Liver (tissue), 9 donors: ENCODE data around the gene AP2A2. TPM values are rescaled to one million over a fixed set of nuclear protein-coding genes. Genes with fewer than 3 reads are reported as not detected.

Experiments used
- DNase-seq: peaks from one replicate; pipeline ENCODE4 v3.0.0-alpha.2; 2017; ENCODE audit warnings: low spot score
- H3K27ac ChIP-seq, 2 donors: one replicate each; pipeline ENCODE4 v1.7.0; 2013; ENCODE audit warnings: inconsistent platforms in 2 of 2, low read length in 2 of 2, control low read depth in 1 of 2, low read depth in 1 of 2, mild to moderate bottlenecking in 1 of 2
- H3K27me3 ChIP-seq, 4 donors: one replicate each; pipeline versions ENCODE4 v1.6.1 to v1.7.0; 2013; ENCODE audit warnings: low read length in 3 of 4, inconsistent platforms in 1 of 4, mild to moderate bottlenecking in 1 of 4, moderate library complexity in 1 of 4; ENCODE audit not compliant: control insufficient read depth in 4 of 4, insufficient read depth in 4 of 4
- H3K36me3 ChIP-seq, 4 donors: one replicate each; pipeline versions ENCODE4 v1.6.1 to v1.7.0; 2013; ENCODE audit warnings: low read length in 3 of 4, mild to moderate bottlenecking in 3 of 4, low read depth in 1 of 4, moderate library complexity in 1 of 4; ENCODE audit not compliant: control insufficient read depth in 4 of 4, insufficient read depth in 3 of 4
- H3K4me1 ChIP-seq, 4 donors: one replicate each; pipeline versions ENCODE4 v1.6.1 to v1.7.0; 2013; ENCODE audit warnings: low read length in 3 of 4, mild to moderate bottlenecking in 3 of 4, moderate library complexity in 1 of 4; ENCODE audit not compliant: control insufficient read depth in 4 of 4, insufficient read depth in 4 of 4
- H3K4me3 ChIP-seq, 3 donors: one replicate each; pipeline versions ENCODE4 v1.6.1 to v1.7.0; 2013; ENCODE audit warnings: low read length in 3 of 3, control low read depth in 1 of 3, low read depth in 1 of 3, mild to moderate bottlenecking in 1 of 3
- H3K9ac ChIP-seq, 2 donors: one replicate each; pipeline ENCODE4 v1.7.0; 2013; ENCODE audit warnings: low read length in 2 of 2, mild to moderate bottlenecking in 2 of 2, moderate library complexity in 2 of 2, control low read depth in 1 of 2, low read depth in 1 of 2
- H3K9me3 ChIP-seq, 4 donors: one replicate each; pipeline versions ENCODE4 v1.6.1 to v1.7.0; 2013; ENCODE audit warnings: low read length in 3 of 4; ENCODE audit not compliant: control insufficient read depth in 4 of 4
- EGR1 ChIP-seq, 2 donors: IDR thresholded peaks; 2 replicates each; pipeline ENCODE4 v1.6.1; 2016 to 2018; ENCODE audit warnings: antibody characterized with exemption in 2 of 2, low read depth in 2 of 2
- FOXA1 ChIP-seq: IDR thresholded peaks from 2 replicates; pipeline ENCODE4 v1.6.1; 2016; ENCODE audit warnings: antibody characterized with exemption
- FOXA2 ChIP-seq: IDR thresholded peaks from 2 replicates; pipeline ENCODE4 v1.6.1; 2016; ENCODE audit warnings: antibody characterized with exemption
- GABPA ChIP-seq, 2 donors: IDR thresholded peaks in 1 of 2; conservative IDR thresholded peaks in 1 of 2; 2 replicates each; pipeline ENCODE4 v1.6.1; 2016; ENCODE audit warnings: antibody characterized with exemption in 2 of 2, mild to moderate bottlenecking in 1 of 2, moderate library complexity in 1 of 2
- HNF4A ChIP-seq, 2 donors: conservative IDR thresholded peaks; 2 replicates each; pipeline ENCODE4 v1.6.1; 2016; ENCODE audit warnings: antibody characterized with exemption in 2 of 2, mild to moderate bottlenecking in 2 of 2
- HNF4G ChIP-seq: IDR thresholded peaks from 2 replicates; pipeline ENCODE4 v1.6.1; 2016; ENCODE audit warnings: antibody characterized with exemption
- JUND ChIP-seq, 2 donors: IDR thresholded peaks; 2 replicates each; pipeline ENCODE4 v1.6.1; 2016; ENCODE audit warnings: antibody characterized with exemption in 2 of 2
- NR2F2 ChIP-seq: IDR thresholded peaks from 2 replicates; pipeline ENCODE4 v1.6.1; 2016; ENCODE audit warnings: antibody characterized with exemption
- RAD21 ChIP-seq, 2 donors: IDR thresholded peaks; 2 replicates each; pipeline ENCODE4 v1.6.1; 2016; ENCODE audit warnings: antibody characterized with exemption in 2 of 2, mild to moderate bottlenecking in 2 of 2
- RXRA ChIP-seq, 2 donors: IDR thresholded peaks; 2 replicates each; pipeline ENCODE4 v1.6.1; 2017 to 2018; ENCODE audit warnings: antibody characterized with exemption in 2 of 2, mild to moderate bottlenecking in 1 of 2
- SP1 ChIP-seq: IDR thresholded peaks from 2 replicates; pipeline ENCODE4 v1.6.1; 2018; ENCODE audit warnings: antibody characterized with exemption, mild to moderate bottlenecking
- TAF1 ChIP-seq: conservative IDR thresholded peaks from 2 replicates; pipeline ENCODE4 v1.6.1; 2016; ENCODE audit warnings: antibody characterized with exemption, mild to moderate bottlenecking
- YY1 ChIP-seq: IDR thresholded peaks from 2 replicates; pipeline ENCODE4 v1.6.1; 2016; ENCODE audit warnings: antibody characterized with exemption, mild to moderate bottlenecking
- WGBS: extraction: QIAGEN DNeasy Blood & Tissue Kit; methylation state at CpG from one replicate; pipeline ENCODE4 v1.1.7; 2013; 5-methylcytosine and 5-hydroxymethylcytosine counted together
- polyA plus RNA-seq, 2 donors: library from polyadenylated mRNA; stranded (reverse) in 1 of 2; unstranded in 1 of 2; fragments of 200-250 nt in 1 of 2; fragments of >200 nt in 1 of 2; fragmentation: Nextera tagmentation in 1 of 2; extraction: Ambion mirVana in 1 of 2; gene quantifications; one replicate each; pipeline versions ENCODE4 v1.2.1 to v1.2.3, GENCODE V29; 2013 to 2015
- total RNA-seq, 2 donors: library from RNA; depleted of rRNA; stranded (reverse); fragments of >200 nt; gene quantifications; one replicate each; pipeline ENCODE4 v1.2.3, GENCODE V29; 2014
- TF ChIP-seq, protein P1 (sequence below): IDR thresholded peaks from 2 replicates; pipeline ENCODE4 v1.6.1; 2016; ENCODE audit warnings: antibody characterized with exemption
- TF ChIP-seq, protein P2 (sequence below): IDR thresholded peaks from 2 replicates; pipeline ENCODE4 v1.6.1; 2016; ENCODE audit warnings: antibody characterized with exemption
- TF ChIP-seq, protein P3 (sequence below): IDR thresholded peaks from 2 replicates; pipeline ENCODE4 v1.6.1; 2016; ENCODE audit warnings: antibody characterized with exemption
- TF ChIP-seq, protein P4 (sequence below): IDR thresholded peaks from 2 replicates; pipeline ENCODE4 v1.6.1; 2016; ENCODE audit warnings: antibody characterized with exemption, mild to moderate bottlenecking
- TF ChIP-seq, protein P5 (sequence below): fragments of 150-350 bp; IDR thresholded peaks from 2 replicates; pipeline ENCODE4 v1.5.1; 2017; ENCODE audit warnings: improper control_type of control experiment, low read depth, low read length; ENCODE audit not compliant: missing input control
- donor health status: healthy.
- donor health status: healthy.
- donor health status: healthy.
- donor health status: healthy.
- donor health status: healthy.

AP2A2 gene
- total and polyA plus RNA-seq, 4 donors = 20.5 to 39.7 (median 23.8) TPM

DNA sequence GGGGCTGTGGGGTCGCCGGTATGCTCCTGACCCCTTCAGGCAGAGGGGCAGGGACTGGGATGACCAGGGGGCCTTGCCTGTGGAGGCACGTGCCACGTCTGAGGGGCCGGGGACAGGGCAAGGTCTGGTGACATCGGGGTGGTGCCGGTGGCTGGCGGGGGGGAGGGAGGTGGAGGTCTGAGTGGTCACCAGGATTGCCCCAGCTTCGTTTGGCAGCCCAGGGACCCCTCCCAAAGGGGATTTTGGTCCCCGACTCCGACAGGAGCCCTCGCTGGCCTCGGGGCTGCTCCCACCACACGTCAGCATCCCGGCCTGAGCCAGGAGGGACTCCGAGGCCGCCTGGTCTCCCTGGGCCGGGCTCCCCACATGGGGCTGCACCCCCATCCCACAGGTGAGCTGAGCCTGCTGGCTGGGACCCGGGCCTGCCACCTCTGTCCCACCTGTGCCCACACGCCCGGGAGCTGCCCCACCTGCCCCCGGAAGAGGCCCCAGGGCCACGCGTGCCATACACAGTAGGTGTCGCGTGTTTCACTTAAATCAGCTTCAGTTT lies 111.9 kb downstream of the AP2A2 start:
- DNase-seq = no peak
- Histone ChIP-seq H3K36me3 (no peaks in the 10 kb centered on the region), H3K9me3 (no peaks in the 10 kb centered on the region), H3K27me3 (peaks cover 0 to 4% (median 0%) of the 10 kb centered on the region in 4 donors), H3K27ac (no peak overlapping the region), H3K4me3 (no peak overlapping the region), H3K4me1 (peaks cover 0 to 5% (median 0%) of the 10 kb centered on the region in 4 donors), H3K9ac (no peak overlapping the region)
- no peak for TF ChIP-seq FOXA1
- TF ChIP-seq SP1 = no peak
- TF ChIP-seq RXRA (IDR thresholded peaks at IDR 0.05) = no peak
- TF ChIP-seq, protein P1, sequence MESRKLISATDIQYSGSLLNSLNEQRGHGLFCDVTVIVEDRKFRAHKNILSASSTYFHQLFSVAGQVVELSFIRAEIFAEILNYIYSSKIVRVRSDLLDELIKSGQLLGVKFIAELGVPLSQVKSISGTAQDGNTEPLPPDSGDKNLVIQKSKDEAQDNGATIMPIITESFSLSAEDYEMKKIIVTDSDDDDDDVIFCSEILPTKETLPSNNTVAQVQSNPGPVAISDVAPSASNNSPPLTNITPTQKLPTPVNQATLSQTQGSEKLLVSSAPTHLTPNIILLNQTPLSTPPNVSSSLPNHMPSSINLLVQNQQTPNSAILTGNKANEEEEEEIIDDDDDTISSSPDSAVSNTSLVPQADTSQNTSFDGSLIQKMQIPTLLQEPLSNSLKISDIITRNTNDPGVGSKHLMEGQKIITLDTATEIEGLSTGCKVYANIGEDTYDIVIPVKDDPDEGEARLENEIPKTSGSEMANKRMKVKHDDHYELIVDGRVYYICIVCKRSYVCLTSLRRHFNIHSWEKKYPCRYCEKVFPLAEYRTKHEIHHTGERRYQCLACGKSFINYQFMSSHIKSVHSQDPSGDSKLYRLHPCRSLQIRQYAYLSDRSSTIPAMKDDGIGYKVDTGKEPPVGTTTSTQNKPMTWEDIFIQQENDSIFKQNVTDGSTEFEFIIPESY = no peak
- TF ChIP-seq RAD21 (IDR thresholded peaks at IDR 0.05) = no peak
- no peak for TF ChIP-seq GABPA (IDR thresholded peaks at IDR 0.05 in 1 of 2, conservative IDR thresholded peaks at IDR 0.05 in 1 of 2)
- TF ChIP-seq HNF4A (conservative IDR thresholded peaks at IDR 0.05) = no peak
- 79% methylated on average over 26 of the region's 26 CpGs for WGBS

DNA sequence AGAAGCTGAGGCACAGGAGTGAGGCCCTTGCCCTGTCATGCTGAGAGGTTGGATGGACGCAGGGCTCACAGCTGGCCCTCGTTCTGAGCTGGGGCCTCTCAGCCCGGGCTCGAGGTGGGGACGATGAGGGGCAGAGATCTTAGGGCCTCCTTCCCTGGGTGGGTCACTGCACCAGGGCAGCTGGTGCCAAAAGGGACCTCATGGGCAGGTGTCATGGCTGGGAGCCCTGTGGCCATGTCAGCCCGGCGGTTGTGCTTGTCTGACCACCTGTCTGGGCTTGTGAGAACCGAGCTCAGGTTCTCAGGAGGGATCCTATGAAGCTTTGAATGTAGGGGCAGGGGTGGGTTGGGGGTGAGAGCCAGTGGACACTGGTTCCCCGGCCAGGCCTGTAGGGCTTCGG lies 112.7 kb downstream of the AP2A2 start:
- 84% methylated on average over 10 of the region's 10 CpGs for WGBS
- Histone ChIP-seq H3K27ac (no peak overlapping the region), H3K36me3 (no peaks in the 10 kb centered on the region), H3K27me3 (peaks cover 0 to 4% (median 0%) of the 10 kb centered on the region in 4 donors), H3K9ac (no peak overlapping the region), H3K9me3 (no peaks in the 10 kb centered on the region), H3K4me3 (no peak overlapping the region), H3K4me1 (peaks cover 0 to 5% (median 0%) of the 10 kb centered on the region in 4 donors)
- TF ChIP-seq, protein P1 = no peak
- TF ChIP-seq, protein P2, sequence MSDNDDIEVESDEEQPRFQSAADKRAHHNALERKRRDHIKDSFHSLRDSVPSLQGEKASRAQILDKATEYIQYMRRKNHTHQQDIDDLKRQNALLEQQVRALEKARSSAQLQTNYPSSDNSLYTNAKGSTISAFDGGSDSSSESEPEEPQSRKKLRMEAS = no peak
- no peak for TF ChIP-seq FOXA1
- TF ChIP-seq, protein P3, sequence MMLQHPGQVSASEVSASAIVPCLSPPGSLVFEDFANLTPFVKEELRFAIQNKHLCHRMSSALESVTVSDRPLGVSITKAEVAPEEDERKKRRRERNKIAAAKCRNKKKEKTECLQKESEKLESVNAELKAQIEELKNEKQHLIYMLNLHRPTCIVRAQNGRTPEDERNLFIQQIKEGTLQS = no peak
- TF ChIP-seq, protein P4, sequence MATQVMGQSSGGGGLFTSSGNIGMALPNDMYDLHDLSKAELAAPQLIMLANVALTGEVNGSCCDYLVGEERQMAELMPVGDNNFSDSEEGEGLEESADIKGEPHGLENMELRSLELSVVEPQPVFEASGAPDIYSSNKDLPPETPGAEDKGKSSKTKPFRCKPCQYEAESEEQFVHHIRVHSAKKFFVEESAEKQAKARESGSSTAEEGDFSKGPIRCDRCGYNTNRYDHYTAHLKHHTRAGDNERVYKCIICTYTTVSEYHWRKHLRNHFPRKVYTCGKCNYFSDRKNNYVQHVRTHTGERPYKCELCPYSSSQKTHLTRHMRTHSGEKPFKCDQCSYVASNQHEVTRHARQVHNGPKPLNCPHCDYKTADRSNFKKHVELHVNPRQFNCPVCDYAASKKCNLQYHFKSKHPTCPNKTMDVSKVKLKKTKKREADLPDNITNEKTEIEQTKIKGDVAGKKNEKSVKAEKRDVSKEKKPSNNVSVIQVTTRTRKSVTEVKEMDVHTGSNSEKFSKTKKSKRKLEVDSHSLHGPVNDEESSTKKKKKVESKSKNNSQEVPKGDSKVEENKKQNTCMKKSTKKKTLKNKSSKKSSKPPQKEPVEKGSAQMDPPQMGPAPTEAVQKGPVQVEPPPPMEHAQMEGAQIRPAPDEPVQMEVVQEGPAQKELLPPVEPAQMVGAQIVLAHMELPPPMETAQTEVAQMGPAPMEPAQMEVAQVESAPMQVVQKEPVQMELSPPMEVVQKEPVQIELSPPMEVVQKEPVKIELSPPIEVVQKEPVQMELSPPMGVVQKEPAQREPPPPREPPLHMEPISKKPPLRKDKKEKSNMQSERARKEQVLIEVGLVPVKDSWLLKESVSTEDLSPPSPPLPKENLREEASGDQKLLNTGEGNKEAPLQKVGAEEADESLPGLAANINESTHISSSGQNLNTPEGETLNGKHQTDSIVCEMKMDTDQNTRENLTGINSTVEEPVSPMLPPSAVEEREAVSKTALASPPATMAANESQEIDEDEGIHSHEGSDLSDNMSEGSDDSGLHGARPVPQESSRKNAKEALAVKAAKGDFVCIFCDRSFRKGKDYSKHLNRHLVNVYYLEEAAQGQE = no peak
- TF ChIP-seq RXRA (IDR thresholded peaks at IDR 0.05) = no peak
- TF ChIP-seq EGR1 (IDR thresholded peaks at IDR 0.05; ENCODE audit: low read depth in 2 of 2) = no peak
- TF ChIP-seq SP1 = no peak
- TF ChIP-seq RAD21 (IDR thresholded peaks at IDR 0.05) = no peak
- no peak for TF ChIP-seq HNF4G
- TF ChIP-seq JUND (IDR thresholded peaks at IDR 0.05) = no peak
- no peak for TF ChIP-seq HNF4A (conservative IDR thresholded peaks at IDR 0.05)
- TF ChIP-seq, protein P5, sequence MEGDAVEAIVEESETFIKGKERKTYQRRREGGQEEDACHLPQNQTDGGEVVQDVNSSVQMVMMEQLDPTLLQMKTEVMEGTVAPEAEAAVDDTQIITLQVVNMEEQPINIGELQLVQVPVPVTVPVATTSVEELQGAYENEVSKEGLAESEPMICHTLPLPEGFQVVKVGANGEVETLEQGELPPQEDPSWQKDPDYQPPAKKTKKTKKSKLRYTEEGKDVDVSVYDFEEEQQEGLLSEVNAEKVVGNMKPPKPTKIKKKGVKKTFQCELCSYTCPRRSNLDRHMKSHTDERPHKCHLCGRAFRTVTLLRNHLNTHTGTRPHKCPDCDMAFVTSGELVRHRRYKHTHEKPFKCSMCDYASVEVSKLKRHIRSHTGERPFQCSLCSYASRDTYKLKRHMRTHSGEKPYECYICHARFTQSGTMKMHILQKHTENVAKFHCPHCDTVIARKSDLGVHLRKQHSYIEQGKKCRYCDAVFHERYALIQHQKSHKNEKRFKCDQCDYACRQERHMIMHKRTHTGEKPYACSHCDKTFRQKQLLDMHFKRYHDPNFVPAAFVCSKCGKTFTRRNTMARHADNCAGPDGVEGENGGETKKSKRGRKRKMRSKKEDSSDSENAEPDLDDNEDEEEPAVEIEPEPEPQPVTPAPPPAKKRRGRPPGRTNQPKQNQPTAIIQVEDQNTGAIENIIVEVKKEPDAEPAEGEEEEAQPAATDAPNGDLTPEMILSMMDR = no peak
- TF ChIP-seq TAF1 = no peak
- no peak for TF ChIP-seq NR2F2
- TF ChIP-seq YY1 = no peak
- TF ChIP-seq GABPA (IDR thresholded peaks at IDR 0.05 in 1 of 2, conservative IDR thresholded peaks at IDR 0.05 in 1 of 2) = no peak
- TF ChIP-seq FOXA2 = no peak
- DNase-seq = no peak
